Measurements from ENCODE around the gene AATF.
"Not testable (repeated sequence)": the region's sequence is repeated elsewhere in the genome, so short reads cannot be mapped to it uniquely, and the experiment has no call there.

AATF gene

DNA sequence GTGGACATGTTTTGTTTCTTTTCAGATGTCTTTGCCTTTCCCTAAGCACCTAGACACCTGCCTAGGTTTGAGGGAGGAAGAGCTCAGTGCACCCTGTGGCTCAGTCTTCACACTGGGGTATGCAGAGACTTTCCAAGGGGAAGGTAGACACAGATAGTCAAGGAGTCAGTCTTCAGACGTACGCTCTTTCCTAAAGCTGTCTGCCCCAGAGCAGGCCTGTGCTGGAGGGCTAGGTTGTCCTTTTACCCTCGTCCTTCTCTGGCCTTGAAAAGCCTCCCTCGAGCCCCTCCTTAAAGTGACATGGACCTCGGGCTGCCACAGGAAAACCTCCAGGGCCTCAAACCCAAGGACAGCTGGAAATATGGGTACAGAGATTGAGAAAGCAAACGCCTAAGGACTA is 103.7 kb downstream of the AATF start:
- no peak for DNase-seq

DNA sequence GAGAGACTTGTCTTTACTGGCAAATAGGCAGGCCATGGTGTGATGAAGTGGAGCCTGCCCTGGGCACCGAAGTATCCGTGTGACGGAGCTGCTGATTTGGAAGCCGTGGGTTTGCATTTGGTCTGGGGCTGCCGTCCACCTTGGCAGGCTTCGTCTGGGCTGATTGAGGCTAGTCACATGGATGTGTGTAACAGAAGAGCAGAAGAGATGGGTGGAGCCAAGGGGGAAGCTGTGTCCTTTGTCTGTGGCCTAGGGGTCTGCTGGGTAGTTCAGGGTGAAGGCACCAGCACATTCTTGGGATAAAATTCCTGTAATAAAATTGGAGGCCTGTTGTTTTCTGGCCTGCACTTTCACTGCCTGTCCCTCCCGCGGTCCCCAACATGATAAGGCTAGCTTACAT is 106.1 kb downstream of the AATF start:
- no peak for DNase-seq

DNA sequence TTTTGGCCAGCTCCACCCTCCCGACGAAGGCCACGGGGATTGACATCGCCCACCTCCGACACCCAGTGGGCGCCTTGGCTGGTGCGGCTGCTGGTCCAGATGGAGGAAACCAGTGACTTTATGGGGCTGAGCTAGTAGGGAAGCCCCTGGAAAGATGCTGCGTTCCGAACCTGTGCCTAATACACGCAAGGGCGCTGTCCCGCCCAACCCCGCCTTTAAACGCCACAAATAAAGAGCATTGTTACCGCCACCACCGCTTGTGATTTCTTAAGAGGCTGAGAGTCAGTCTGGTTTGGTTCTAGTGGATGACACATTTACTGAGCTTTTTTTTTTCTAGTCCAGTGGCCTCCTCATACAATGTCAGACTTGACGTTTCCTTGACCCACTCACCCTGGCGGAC is 107.9 kb downstream of the AATF start:
- DNase-seq: no peak

DNA sequence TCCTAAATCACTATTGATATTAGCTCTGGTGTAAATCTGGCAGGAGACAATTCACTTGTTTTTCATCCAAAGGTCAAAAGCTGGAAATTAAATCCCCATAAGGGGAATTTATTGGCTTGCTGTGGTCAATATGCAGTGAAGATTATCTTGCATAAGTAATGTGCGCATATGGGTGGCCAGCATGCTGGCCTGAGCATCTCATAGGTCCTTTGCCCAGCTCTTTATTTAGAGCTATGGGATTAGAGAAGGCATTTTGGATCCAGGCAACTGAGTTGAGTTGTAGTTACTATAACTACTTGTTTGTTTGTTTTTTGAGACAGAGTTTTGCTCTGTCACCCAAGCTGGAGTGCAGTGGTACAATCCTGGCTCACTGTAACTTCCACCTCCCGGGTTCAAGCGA is 110.7 kb downstream of the AATF start:
- DNase-seq: no peak

DNA sequence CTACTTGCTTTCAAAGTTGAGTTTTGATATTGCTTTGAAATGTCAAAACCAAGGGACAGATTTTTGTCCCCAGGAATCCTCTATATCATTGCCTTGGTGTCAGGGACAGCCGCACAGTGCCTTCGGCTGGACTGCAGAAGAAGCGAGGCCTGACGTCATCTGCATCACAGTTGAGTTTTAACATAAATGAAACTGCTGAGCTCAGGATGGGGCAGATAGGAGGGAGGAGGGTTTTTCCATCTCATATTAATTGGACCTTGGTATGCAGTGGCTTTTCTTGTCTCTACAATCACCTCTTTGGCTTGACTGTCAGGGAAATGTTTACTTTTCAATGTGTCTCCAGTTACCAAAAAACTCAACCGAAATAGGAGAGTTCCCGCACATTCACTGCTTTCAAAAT is 111.3 kb downstream of the AATF start:
- DNase-seq: no peak

DNA sequence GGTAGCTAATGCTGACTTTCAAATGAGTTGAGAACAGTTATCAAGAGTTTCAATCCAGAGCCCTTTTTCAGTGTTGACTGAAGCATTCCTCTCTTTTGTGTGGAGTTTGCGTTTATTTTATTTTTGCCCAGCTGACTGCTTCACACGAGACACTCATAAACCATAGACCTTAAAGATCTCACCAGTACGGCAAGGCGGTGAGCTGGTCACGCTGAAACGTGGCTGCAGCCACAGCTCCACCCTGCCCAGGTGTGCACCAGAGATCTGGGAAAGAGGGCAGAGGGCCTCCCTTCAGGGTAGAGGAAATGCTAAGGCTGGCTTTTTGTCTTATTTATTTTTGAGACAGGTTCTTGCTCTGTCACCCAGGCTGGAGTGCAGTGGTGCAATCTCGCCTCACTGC is 112.2 kb downstream of the AATF start:
- DNase-seq: no peak

DNA sequence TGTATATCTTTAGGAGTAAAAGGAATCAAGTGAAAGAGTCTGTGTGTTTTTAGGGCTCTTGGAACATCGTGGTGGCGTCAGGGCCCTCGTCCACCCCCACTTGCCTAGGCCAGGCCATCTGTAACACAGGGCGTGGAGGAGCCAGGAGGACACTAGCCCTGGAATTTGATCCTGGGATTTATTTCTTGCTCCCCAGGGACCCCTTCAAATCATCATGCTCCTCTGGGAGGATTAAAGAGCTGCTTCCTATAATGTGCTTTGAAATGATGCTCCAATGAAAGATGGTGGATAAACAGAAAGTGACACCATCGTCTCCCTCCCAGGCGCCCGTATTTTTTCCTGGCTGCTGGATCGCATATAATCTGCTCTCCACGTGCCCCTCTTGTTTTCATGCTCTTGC is 113.3 kb downstream of the AATF start:
- no peak for DNase-seq

DNA sequence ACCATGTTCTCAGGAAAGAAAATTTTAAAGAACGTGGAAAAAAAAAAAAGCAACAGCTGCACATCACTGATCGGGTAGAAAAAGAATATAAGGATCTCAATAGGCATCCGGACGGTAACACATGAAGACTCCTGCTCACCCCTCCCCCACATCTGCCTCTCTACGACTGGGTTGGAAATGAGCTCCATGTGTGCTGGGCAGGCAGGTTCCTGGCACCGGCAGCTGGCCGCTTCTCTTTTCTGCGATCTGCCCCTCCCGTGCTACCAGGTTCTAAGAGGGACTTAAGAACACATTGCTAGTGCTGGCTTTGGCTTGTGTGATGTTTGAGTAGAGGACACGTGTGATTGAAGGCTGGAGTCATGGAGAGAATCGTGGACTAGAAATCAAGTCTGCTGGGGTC is 115.5 kb downstream of the AATF start:
- DNase-seq: no peak

DNA sequence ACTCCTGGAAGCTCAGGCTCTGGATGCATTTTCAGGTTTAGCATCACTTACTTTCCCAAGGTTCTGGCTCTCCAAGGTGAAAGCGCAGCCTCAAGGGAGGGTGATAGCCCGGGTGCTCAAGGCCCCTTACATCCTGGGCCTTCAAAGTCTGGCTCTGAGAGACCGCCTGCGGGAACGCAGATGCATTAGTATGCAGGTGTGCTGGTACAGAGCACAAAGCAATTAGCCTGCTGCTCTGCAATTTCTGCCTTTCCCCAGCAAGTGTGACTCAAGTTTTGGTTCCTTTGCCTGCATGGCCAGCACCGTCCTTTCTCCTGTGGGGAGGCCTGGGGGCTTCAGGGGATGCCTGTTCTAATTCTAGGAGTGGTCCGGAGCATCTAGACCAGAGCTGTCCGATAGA is 116.2 kb downstream of the AATF start:
- DNase-seq: no peak

DNA sequence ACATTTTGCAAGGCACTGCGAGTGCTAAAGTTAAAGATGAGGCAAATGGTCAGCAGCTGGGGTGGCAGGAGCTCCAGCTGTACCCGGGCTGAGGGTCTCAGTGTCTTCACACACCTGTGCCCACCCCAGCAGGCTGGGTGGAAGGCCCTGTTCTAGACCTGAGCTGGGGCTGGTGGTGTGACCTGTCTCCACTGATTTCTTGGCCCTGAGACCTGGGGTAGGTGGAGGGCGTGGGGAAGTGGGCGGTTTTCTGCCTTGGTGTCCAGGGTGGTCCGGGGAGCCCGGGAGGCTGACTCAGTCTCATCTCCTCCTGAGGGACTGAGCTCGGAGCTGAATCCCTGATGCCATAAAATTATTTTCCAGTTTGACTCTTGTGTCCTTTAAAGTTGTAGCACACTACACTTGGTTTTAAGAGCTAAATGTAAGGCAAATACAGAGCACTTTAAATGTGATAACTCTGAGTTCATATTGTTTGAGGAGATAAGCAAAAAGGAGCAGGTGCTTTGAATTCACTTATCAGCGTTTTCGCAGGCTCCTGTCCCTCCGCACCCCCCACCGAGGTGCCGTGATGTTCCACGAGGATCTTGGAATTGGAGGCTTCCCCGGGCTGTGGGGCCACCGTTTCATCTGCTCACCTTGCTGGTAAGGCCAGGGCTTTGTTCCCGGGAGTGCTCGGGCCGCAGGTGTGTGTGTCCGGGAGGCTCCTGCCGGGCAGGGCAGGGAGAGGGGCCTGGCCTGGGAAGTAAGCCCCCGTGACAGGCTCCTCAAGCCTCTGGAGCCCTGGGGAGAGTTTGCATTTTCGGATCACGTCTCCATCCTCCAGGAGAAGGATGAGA is 117.0 kb downstream of the AATF start:
- DNase-seq: no peak

DNA sequence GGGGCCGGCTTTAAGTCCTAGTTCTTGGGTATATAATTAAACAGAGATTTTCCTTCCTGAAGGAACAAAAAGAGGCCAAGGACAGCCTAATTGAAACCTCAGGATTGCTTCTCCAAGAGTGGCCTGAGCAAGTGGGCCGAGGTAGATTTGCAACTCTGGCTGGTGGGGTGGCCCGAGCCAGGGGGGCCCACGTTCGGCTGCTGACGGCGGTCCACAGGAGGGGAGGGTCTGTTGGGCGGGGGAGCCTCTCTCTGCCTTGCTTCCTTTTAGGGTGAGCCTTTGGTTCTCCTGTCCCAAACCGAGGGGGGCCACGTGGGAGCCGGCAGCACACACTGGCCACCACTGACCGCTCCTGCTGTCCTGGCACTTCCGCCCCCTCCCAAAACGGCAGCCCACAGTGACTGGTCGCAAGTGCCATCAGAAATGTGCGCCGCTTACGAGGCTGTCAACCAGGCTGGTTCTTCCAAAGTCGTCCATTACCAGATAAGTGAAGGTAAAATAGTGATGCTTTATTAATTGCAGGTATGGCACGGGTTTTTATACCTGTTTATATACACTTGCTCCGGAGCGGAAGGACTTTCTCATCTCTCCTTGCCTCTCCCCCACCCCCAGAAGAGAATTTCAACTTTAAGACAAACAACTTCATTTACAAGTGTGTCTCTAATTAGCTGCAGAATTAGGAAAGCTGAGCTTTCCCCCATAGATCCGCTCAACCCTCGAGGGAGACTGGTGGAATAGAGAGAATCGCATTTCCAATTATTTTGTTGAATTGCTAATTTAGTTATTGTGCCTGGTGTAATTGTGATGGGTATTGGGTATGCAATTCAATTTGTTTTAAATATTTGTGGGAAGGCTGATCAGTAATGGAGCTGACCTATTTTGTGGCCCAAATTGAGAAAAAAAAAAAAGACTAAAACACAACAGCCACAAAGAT is 117.8 kb downstream of the AATF start:
- no peak for DNase-seq

DNA sequence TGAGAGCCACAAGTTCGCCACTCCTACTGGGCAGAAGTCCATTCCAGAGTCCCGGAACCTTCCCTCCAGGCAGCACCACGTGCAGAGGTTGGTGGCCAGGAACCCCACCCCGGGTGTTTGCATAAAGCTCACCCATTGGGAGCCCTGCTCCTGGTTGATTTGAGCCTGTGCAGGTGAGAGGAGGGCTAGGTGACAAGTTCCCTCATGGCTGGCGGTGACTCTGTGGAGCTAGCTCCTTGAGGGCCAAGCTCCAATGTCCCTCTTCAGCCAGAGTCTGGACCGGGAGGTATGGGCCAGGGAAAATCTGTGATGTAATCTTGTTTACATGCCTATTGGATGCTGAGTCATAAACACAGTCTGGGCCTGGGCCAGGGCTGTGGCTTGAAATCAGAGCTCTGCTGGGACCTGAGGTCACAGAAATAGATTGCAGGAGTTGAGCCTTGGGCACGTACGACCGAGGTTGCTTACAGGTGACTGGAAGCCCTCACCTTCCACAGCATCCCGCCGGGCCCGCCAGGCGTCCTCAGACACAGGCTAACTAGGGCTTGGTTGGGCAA is 118.9 kb downstream of the AATF start:
- DNase-seq: no peak

DNA sequence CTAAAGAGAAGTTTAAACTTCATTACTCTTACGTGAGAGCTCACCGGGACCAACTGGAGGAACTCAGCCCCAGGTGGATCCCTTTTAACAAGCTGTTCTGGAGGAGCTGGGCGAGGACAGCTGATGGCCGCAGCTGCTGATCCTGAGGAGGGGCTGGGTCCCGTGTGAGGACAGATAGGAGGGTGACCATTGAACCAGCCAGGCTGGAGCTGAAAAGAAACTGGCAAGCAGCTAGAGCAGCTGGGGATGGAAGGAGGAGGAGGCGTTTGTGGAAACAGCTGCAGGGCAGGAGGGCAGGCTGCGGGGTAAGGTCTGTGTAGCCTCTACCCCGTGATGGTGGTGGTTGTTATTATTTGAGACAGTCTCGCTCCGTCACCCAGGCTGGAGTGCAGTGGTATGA is 119.5 kb downstream of the AATF start:
- no peak for DNase-seq

DNA sequence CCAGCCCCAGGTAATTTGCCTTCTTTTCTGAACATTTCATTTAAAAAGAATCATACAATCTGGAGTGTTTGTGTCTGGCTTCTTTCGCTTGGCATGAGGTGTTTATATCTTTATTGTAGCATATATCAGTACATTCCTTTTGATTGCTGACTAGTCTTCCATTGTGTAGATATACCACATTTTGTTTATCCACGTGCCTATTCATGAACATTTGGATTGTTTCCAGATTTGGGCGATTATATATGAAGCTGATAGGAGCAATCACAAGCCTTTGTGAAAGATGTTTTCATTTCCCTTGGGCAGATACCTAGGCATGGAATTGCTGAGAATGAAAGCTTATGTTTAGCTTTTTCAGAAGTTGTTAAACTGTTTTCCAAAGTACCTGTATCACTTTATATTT is 120.3 kb downstream of the AATF start:
- DNase-seq: no peak

DNA sequence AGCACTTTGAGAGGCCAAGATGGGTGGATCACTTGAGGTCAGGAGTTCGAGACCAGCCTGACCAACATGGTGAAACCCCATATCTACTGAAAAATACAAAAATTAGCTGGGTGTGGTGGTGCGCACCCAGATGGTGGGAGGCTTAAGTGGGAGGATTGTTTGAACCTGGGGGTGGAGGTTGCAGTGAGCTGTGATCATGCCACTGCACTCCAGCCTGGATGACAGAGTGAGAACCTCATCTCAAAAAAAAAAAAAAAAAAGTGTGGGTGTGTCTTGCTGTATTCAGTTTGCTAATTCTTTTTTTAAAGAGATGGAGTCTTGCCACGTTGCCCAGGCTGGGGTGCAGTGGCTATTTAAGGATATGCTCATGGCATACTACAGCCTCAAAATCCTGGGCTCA is 124.7 kb downstream of the AATF start:
- not testable (repeated sequence) for DNase-seq

DNA sequence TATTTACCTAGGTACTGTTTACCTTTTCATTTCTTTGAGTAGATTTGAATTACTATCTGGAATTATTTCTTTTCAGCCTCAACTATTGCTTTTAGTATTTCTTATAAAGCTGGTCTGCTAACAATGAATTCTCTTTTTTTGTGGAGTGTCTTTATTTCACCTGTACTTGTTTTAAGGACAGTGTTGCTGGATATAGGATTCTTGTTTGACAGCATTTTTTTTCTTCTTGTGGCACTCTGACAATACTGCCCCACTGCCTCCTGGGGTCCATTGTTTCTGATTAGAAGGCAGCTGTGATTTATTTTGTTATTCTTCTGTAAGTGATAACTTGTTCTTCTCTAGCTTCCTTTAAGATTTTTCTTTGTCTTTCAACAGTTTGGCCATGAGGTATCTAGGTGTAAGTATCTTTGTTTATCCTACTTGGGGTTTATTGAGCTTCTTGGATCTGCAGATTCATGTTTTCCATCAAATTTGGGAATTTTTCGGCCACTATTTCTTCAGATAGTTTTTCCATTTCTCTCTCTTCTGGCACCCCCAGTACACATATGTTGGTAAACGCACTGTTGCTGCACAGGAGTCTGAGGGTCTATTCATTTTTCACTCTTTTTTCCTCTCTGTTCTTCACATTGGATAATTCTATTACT is 130.4 kb downstream of the AATF start:
- DNase-seq: no peak

DNA sequence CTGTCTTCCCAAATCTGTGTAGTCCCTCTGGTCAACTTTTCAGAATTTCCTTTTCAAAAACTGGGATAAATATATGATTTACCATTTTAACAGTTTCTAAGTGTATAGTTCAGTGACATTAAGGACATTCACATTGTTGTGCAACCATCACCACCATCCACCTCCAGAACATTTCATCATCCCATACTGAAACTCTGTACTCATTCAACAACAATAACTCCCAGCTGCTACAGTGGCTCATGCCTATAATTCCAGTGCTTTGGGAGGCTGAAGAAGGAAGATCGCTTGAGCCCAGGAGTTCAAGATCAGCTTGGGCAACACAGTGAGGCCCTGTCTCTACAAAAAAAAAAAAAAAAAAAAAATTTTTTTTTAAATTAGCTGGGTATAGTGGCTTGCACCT is 131.0 kb downstream of the AATF start:
- DNase-seq: no peak

DNA sequence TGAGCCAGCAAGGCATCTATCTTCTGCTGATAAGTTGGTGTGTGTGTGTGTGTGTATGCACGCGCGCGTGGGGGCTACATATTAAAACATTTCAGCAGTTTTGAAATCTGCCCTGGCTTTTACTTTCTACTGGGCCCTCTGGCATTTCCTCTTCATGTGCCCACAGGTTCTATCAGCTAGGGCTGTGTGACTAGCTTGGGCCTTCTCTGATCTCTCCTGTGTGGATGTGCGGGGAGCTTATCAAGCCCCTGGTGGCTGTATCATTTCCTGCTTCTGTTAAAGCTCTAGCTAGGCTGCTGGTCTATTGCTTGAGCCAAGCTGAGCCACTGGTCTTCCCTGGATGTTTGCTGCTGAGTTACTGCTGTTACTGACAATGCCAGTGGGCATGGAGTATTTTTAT is 132.5 kb downstream of the AATF start:
- DNase-seq: no peak

DNA sequence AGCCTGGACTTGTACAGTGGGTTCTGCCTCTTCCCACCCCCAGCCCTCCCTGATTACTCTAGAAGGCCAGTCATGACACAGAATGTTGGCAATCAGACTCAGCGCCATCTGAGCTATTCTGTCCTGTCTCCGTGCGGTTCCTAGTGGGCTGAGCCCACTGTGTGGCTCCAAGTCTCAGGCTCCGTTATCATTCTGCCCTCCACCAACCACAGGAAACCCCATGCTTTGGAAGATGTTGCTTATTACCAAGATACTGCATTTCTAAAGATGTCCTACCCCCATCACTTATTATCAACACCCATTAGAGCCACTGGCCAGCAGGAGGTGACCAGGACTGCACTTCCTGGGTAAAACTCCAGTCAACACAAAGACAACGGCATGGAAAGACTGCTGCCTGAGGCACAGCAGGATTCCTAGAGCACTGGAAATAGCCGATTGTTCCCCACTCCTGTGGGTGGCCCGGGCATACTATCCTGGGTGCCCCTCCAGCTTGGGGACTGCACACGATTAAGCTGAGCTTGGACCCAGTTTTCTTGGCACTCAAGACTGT is 133.6 kb downstream of the AATF start:
- no peak for DNase-seq

DNA sequence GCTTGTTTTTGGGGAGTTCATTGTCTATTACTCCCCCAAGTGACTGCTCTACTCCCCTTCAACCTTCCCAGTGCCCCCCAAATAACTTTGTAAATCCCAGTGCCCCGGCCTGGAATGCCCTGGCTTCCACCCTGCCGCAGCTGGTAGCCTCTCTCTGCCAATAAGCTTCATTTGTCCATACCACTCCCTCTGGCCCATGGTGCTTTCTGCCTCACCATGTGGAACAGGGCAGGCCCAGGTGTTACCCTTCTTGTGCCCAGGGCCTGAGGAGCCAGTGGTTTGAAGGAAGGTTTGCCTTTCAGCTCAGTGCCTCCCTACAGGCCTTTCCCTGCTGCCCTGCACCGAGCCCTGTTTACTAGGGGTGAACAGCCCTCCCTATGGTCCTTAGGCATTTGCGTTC is 134.2 kb downstream of the AATF start:
- no peak for DNase-seq

DNA sequence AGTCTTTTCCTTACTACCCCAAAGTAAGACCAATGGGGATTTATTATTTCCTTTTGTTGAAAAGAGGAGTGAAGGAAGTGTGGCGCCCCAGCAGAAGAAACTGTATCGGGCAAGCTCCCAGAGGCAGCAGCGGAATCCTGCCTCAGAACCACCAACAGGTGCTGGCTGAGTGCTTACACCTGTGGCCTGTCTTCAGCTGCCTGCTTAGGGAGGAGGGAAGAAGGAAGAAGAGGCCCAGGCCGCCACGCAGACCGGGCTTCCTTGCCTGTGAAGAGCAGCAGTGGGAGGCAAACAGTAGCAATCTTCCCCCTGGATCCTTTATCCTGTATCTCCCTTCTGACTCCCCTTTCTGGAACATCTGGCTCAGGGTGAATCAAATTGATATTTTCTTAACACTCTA is 134.7 kb downstream of the AATF start:
- no peak for DNase-seq

DNA sequence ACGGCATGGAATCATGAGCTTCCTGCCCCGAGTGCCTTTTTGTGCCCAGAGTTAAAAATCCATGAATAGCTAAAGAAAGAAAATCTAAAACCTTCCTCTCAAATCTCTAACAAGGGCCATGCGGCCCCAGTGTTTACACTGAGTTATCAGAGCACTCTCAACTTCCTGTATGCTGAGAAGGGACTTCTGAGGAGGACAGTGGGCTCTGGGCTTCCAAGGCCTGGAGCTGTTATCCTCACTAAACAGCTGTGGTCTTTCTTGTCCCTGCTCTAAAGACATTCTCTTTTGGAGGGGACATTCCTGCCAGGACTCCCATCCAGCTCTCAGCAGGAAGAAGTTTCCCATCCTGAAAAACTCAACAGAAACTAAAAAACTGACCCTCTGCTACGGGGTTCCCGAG is 135.6 kb downstream of the AATF start:
- DNase-seq: no peak

DNA sequence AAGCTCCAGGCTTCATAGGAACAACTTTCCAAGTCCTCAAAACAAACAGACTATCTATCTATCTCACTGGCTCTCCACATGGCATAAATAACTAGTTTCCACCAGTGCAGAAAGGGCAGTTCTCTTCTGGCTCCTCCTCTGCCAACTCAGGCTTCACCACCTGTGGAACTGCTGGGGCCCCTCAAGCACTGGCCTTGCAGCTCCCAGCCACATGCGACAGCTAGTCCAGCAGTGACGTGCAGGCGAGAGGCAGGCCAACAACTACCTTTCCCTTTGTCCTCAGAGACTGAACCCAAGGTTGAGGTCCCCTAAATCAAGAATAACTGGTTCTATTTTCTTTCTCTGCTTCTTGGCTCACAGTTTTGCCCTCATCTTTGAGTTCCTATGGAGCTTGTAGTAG is 137.6 kb downstream of the AATF start:
- DNase-seq: no peak

Measured in NCI-H2107 (cell line).